HL-60 (cell line): ENCODE data around the gene TCHP.
A peak's percentile ranks its signal among the peaks of the same experiment; 100 is the strongest.

Experiments
- POLR2AphosphoS5 ChIP-seq: IDR thresholded peaks from 2 replicates; pipeline ENCODE4 v1.6.1; 2012; ENCODE audit warnings: low read depth
- TF ChIP-seq, protein P1 (sequence below): IDR thresholded peaks from one replicate; pipeline ENCODE4 v1.5.1; 2011; ENCODE audit warnings: low read length, control low read depth, inconsistent platforms; ENCODE audit not compliant: insufficient read depth

DNA sequence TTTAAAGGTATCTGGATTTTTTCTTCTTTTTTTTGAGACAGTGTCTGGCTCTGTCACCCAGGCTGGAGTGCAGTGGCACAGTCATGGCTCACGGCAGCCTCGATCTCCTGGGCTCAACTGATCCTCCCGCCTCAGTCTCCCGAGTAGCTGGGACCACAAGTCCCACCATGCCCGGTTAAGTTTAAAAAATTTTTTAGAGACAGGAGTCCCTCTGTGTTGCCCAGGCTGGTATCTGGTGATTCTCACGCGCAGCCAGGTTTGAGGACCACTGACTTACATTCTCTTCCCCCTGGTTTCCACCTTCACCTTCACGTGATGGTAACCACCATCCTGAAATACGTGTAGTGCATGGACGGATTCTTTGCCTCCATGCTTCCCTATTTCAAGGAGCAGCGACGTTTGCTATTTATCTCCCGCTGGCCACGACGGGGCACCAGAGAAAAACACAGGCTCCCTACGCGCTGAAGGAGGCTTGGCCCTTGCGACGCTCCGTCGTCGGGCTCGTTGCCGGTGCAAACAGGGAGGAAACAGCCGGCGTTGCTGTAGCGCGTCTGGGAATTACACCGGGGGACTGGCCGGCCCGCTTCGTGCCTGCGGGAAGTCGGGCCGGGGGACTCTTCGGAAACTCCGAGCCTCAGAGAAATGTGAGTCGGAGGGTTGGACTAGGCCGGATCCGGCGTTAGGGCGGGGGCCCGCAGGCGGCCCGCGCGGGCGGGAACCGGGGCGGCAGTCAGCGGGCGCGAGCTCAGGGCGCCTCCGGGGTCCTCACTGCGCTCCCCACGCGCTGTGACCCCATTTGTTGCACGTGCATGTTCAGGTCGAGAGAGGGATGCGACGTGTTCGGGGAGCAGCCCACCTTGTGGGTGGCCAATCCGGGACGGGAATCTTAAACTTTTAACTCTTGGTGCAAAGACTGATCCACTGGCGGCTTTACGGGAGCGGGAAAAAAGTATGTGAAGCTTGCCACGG lies at the start of gene TCHP:
- TF ChIP-seq, protein P1, sequence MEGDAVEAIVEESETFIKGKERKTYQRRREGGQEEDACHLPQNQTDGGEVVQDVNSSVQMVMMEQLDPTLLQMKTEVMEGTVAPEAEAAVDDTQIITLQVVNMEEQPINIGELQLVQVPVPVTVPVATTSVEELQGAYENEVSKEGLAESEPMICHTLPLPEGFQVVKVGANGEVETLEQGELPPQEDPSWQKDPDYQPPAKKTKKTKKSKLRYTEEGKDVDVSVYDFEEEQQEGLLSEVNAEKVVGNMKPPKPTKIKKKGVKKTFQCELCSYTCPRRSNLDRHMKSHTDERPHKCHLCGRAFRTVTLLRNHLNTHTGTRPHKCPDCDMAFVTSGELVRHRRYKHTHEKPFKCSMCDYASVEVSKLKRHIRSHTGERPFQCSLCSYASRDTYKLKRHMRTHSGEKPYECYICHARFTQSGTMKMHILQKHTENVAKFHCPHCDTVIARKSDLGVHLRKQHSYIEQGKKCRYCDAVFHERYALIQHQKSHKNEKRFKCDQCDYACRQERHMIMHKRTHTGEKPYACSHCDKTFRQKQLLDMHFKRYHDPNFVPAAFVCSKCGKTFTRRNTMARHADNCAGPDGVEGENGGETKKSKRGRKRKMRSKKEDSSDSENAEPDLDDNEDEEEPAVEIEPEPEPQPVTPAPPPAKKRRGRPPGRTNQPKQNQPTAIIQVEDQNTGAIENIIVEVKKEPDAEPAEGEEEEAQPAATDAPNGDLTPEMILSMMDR, result peak; percentile 35
- TF ChIP-seq POLR2AphosphoS5, result peak; percentile 74
